H1 (cell line): Measurements from ENCODE around the gene MPHOSPH10. TPM values are rescaled to one million over a fixed set of nuclear protein-coding genes. Genes with fewer than 3 reads are reported as not detected.

Experiments
- CTCF ChIA-PET: fragments of 300-600 bp; sonication (Branson Sonifier 250); formaldehyde crosslinking; loops from one replicate; lab custom pipeline; 2021; ENCODE audit not compliant: partially characterized antibody; lab: Charles Lee
- POLR2A ChIA-PET: fragments of 300-600 bp; sonication (Branson Sonifier 250); formaldehyde crosslinking; loops from one replicate; lab custom pipeline; 2021; ENCODE audit warnings: inconsistent platforms; ENCODE audit not compliant: partially characterized antibody; lab: Charles Lee
- DNase-seq, 2 experiments: peaks; one replicate each; pipeline versions ENCODE4 v3.0.0 to v3.0.0-alpha.2; 2010 to 2022; ENCODE audit warnings: low spot score in 2 of 2, low read depth in 1 of 2, mixed read lengths in 1 of 2
- FAIRE-seq: peaks from 2 replicates; lab custom pipeline; 2011; peaks lifted over from hg19 to GRCh38; lab: Jason Lieb, UNC
- H2AFZ ChIP-seq: 2 replicates; pipeline ENCODE4 v1.8.1; 2012; ENCODE audit warnings: low read length, inconsistent platforms
- H2AK5ac ChIP-seq: 2 replicates; pipeline ENCODE4 v1.6.1; 2013; ENCODE audit warnings: low read depth, low read length
- H2BK120ac ChIP-seq: replicated peaks from 2 replicates; pipeline ENCODE3; 2013; ENCODE audit warnings: low read depth, low read length, inconsistent platforms
- H2BK12ac ChIP-seq: 2 replicates; pipeline ENCODE4 v1.6.1; 2013; ENCODE audit warnings: low read depth, low read length
- H2BK15ac ChIP-seq: 2 replicates; pipeline ENCODE4 v1.6.1; 2013; ENCODE audit warnings: low read length
- H2BK20ac ChIP-seq: 2 replicates; pipeline ENCODE4 v1.6.1; 2013; ENCODE audit warnings: low read length
- H2BK5ac ChIP-seq: 2 replicates; pipeline ENCODE4 v1.6.1; 2013; ENCODE audit warnings: low read depth, low read length
- H3K14ac ChIP-seq: 2 replicates; pipeline ENCODE4 v1.6.1; 2013; ENCODE audit warnings: inconsistent platforms; ENCODE audit not compliant: insufficient read length
- H3K18ac ChIP-seq: 2 replicates; pipeline ENCODE4 v1.6.1; 2013; ENCODE audit warnings: low read length; ENCODE audit errors: extremely low read depth
- H3K23ac ChIP-seq: 2 replicates; pipeline ENCODE4 v1.6.1; 2013; ENCODE audit warnings: inconsistent platforms; ENCODE audit not compliant: insufficient read length
- H3K23me2 ChIP-seq: 2 replicates; pipeline ENCODE4 v1.6.1; 2013; ENCODE audit warnings: low read depth, low read length
- H3K27ac ChIP-seq: 2 replicates; pipeline ENCODE4 v1.6.1; 2011; ENCODE audit warnings: low read depth, low read length, inconsistent platforms
- H3K27me3 ChIP-seq, 4 experiments: replicated peaks in 1 of 4; 1 replicate in 1 of 4; 2 replicates in 3 of 4; pipeline versions ENCODE4 v1.6.1 to v1.8.1; 2011 to 2013; ENCODE audit warnings: low read length in 3 of 4, mild to moderate bottlenecking in 3 of 4, inconsistent platforms in 2 of 4, mixed read lengths in 2 of 4, moderate library complexity in 1 of 4; ENCODE audit not compliant: control insufficient read depth in 3 of 4, insufficient read depth in 3 of 4; ENCODE audit errors: extremely low read depth in 1 of 4
- H3K36me3 ChIP-seq, 4 experiments: 2 replicates each; pipeline versions ENCODE4 v1.6.1 to v1.8.1; 2011 to 2013; ENCODE audit warnings: mild to moderate bottlenecking in 4 of 4, low read length in 3 of 4, moderate library complexity in 2 of 4, control low read depth in 1 of 4, inconsistent platforms in 1 of 4; ENCODE audit not compliant: insufficient read depth in 4 of 4, control insufficient read depth in 2 of 4
- H3K4ac ChIP-seq: replicated peaks from 2 replicates; pipeline ENCODE3; 2013; ENCODE audit warnings: low read length, low read depth, mixed read lengths, inconsistent platforms; ENCODE audit not compliant: insufficient read length
- H3K4me1 ChIP-seq, 4 experiments: replicated peaks in 1 of 4; 1 replicate in 1 of 4; 2 replicates in 3 of 4; pipeline versions ENCODE4 v1.6.1 to v1.8.1; 2011 to 2013; ENCODE audit warnings: low read length in 3 of 4, inconsistent platforms in 2 of 4, mixed read lengths in 1 of 4; ENCODE audit not compliant: insufficient read depth in 4 of 4, control insufficient read depth in 3 of 4
- H3K4me2 ChIP-seq, 2 experiments: 2 replicates each; pipeline versions ENCODE4 v1.6.1 to v1.8.1; 2011 to 2013; ENCODE audit warnings: low read depth in 2 of 2, low read length in 2 of 2, control low read depth in 1 of 2, inconsistent platforms in 1 of 2, mild to moderate bottlenecking in 1 of 2; ENCODE audit not compliant: insufficient read depth in 1 of 2
- H3K4me3 ChIP-seq, 4 experiments: fragments of 200-600, 300-600 bp in 1 of 4; sonication (generic), shearing (Covaris generic), sonication (Bioruptor Twin) in 1 of 4; 2 replicates each; pipeline versions ENCODE4 v1.5.1 to v1.8.1; 2011 to 2016; ENCODE audit warnings: low read length in 4 of 4, low read depth in 3 of 4, control low read depth in 2 of 4, inconsistent platforms in 2 of 4, mild to moderate bottlenecking in 2 of 4, mixed read lengths in 1 of 4, moderate library complexity in 1 of 4; ENCODE audit not compliant: insufficient read depth in 2 of 4; ENCODE audit errors: extremely low read depth in 1 of 4
- H3K56ac ChIP-seq: replicated peaks from 2 replicates; pipeline ENCODE3; 2013; ENCODE audit warnings: low read depth, mild to moderate bottlenecking, mixed read lengths, low read length, inconsistent platforms; ENCODE audit not compliant: insufficient read length
- H3K79me1 ChIP-seq: 2 replicates; pipeline ENCODE4 v1.6.1; 2013; ENCODE audit warnings: low read depth, low read length, control low read depth
- H3K79me2 ChIP-seq, 2 experiments: 2 replicates each; pipeline versions ENCODE4 v1.6.1 to v1.8.1; 2012 to 2013; ENCODE audit warnings: low read length in 2 of 2, mild to moderate bottlenecking in 2 of 2, inconsistent platforms in 1 of 2; ENCODE audit not compliant: insufficient read depth in 2 of 2, control insufficient read depth in 1 of 2
- H3K9ac ChIP-seq, 4 experiments: replicated peaks in 1 of 4; 1 replicate in 1 of 4; 2 replicates in 3 of 4; pipeline versions ENCODE4 v1.6.1 to v1.8.1; 2011 to 2013; ENCODE audit warnings: low read depth in 3 of 4, low read length in 3 of 4, control low read depth in 2 of 4, mild to moderate bottlenecking in 2 of 4, moderate library complexity in 2 of 4, inconsistent platforms in 1 of 4; ENCODE audit errors: extremely low read depth in 1 of 4
- H3K9me3 ChIP-seq, 2 experiments: 2 replicates each; pipeline versions ENCODE4 v1.6.1 to v1.8.1; 2012 to 2013; ENCODE audit warnings: mild to moderate bottlenecking in 2 of 2, moderate library complexity in 2 of 2, control low read depth in 1 of 2, inconsistent platforms in 1 of 2, low read depth in 1 of 2, low read length in 1 of 2, mixed read lengths in 1 of 2; ENCODE audit not compliant: insufficient read depth in 2 of 2
- H4K20me1 ChIP-seq, 2 experiments: replicated peaks in 1 of 2; 2 replicates each; pipeline versions ENCODE3 to v1.8.1; 2011 to 2013; ENCODE audit warnings: inconsistent platforms in 2 of 2, low read length in 2 of 2, mild to moderate bottlenecking in 1 of 2; ENCODE audit not compliant: insufficient read depth in 2 of 2, control insufficient read depth in 1 of 2
- H4K5ac ChIP-seq: 2 replicates; pipeline ENCODE4 v1.6.1; 2013; ENCODE audit warnings: low read length, low read depth, mixed read lengths, inconsistent platforms; ENCODE audit not compliant: insufficient read length
- H4K8ac ChIP-seq: 2 replicates; pipeline ENCODE4 v1.8.0; 2013; ENCODE audit warnings: mild to moderate bottlenecking, moderate library complexity, low read length, inconsistent platforms; ENCODE audit not compliant: insufficient read depth; ENCODE audit errors: extremely low read depth
- H4K91ac ChIP-seq: replicated peaks from 2 replicates; pipeline ENCODE3; 2013; ENCODE audit warnings: low read length, mixed read lengths, inconsistent platforms; ENCODE audit not compliant: insufficient read length
- CREB1 ChIP-seq: IDR thresholded peaks from 2 replicates; pipeline ENCODE4 v1.6.1; 2012; ENCODE audit warnings: inconsistent platforms
- POLR2A ChIP-seq, 2 experiments: IDR thresholded peaks; 1 replicate in 1 of 2; 2 replicates in 1 of 2; pipeline ENCODE4 v1.6.1; 2011; ENCODE audit warnings: low read depth in 2 of 2, low read length in 2 of 2, mild to moderate bottlenecking in 2 of 2; ENCODE audit errors: control extremely low read depth in 1 of 2
- RAD21 ChIP-seq, 2 experiments: IDR thresholded peaks in 1 of 2; conservative IDR thresholded peaks in 1 of 2; 2 replicates each; pipeline ENCODE4 v1.6.1; 2011; ENCODE audit warnings: low read depth in 2 of 2, low read length in 2 of 2, improper control_type of control experiment in 1 of 2, inconsistent platforms in 1 of 2, mild to moderate bottlenecking in 1 of 2, moderate library complexity in 1 of 2
- RFX5 ChIP-seq: IDR thresholded peaks from 2 replicates; pipeline ENCODE4 v1.6.1; 2011; ENCODE audit warnings: low read depth, low read length, improper control_type of control experiment, borderline replicate concordance
- SIX5 ChIP-seq: IDR thresholded peaks from 2 replicates; pipeline ENCODE4 v1.6.1; 2011; ENCODE audit warnings: mild to moderate bottlenecking, low read depth, low read length
- SP1 ChIP-seq: IDR thresholded peaks from 2 replicates; pipeline ENCODE4 v1.6.1; 2011; ENCODE audit warnings: low read depth, low read length
- SUZ12 ChIP-seq: fragments of 200-600 bp; sonication (generic); IDR thresholded peaks from 2 replicates; pipeline ENCODE4 v1.6.1; 2012; ENCODE audit warnings: mild to moderate bottlenecking, inconsistent platforms, low read length, moderate library complexity, mixed read lengths
- TEAD4 ChIP-seq: IDR thresholded peaks from 2 replicates; pipeline ENCODE4 v1.6.1; 2012; ENCODE audit warnings: low read depth, low read length, inconsistent platforms, mixed read lengths
- YY1 ChIP-seq: IDR thresholded peaks from 2 replicates; pipeline ENCODE4 v1.6.1; 2011; ENCODE audit warnings: low read depth, mild to moderate bottlenecking, low read length
- WGBS, 2 experiments: shearing (Covaris generic) in 1 of 2; methylation state at CpG; one replicate each; pipeline versions ENCODE4 v1.1.6 to v1.1.7; 2013 to 2015; ENCODE audit warnings: low lambda C conversion rate in 2 of 2, mixed read lengths in 2 of 2, inconsistent platforms in 1 of 2, low coverage in 1 of 2, missing lambda C conversion rate in 1 of 2; ENCODE audit not compliant: insufficient replicate concordance in 2 of 2, insufficient coverage in 1 of 2, insufficient read length in 1 of 2; ENCODE audit errors: extremely low coverage in 1 of 2, missing lambda C conversion rate in 1 of 2; 5-methylcytosine and 5-hydroxymethylcytosine counted together
- polyA plus RNA-seq, 7 experiments: library from polyadenylated mRNA; depleted of rRNA in 3 of 7; stranded (reverse) in 5 of 7; unstranded in 2 of 7; fragments of >200 nt in 5 of 7; fragments of 200-250 nt in 2 of 7; gene quantifications; 1 replicate in 5 of 7; 2 replicates in 1 of 7; 4 replicates in 1 of 7; pipeline versions ENCODE4 v1.2.1 to v1.2.3, GENCODE V29; 2011 to 2013; ENCODE audit warnings: missing spikeins in 2 of 7, mixed read lengths in 2 of 7
- total RNA-seq: library from RNA; stranded (reverse); fragmentation: NEBNext Ultra II Directional; extraction: Animal tissue kit (Norgen Biotek cat#: 25700); gene quantifications from 2 replicates; pipeline ENCODE4 v1.2.1, GENCODE V29; 2021

The MPHOSPH10 gene
- total and polyA plus RNA-seq, 2 of the 8 experiments (the other 6 are each of a cell fraction or from before 2014, with no cell fraction given): 4.5 to 39.1 TPM

DNA sequence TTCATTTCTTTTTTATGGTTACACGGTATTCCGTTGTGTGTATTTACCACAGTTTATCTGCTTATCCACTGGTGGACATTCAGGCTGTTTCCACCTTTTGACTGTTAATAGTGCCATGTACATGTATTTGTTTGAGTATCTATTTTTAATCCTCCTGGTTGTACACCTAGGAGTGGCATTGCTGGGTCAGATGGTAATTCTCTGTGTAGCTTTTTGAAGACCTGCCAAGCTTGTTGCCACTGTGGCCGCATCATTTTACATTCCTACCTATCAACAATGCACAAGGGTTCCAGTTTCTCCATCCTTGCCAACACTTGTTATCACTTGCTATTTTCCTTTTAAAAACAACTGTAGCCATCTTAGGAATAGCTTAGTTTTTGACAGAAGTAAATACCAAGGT is 13.3 kb downstream of the MPHOSPH10 start:
- no peaks in the 10 kb centered on the region for H3K27me3 ChIP-seq
- no peak overlapping the region for H4K8ac ChIP-seq
- H3K79me1 ChIP-seq: no peaks in the 10 kb centered on the region
- no peaks in the 10 kb centered on the region for H3K9me3 ChIP-seq
- no peak overlapping the region for H4K5ac ChIP-seq
- no peak overlapping the region for H3K4me2 ChIP-seq
- H3K23me2 ChIP-seq: no peaks in the 10 kb centered on the region
- no peak overlapping the region for H2AK5ac ChIP-seq
- ChIA-PET CTCF (interaction anchor here (0.5 to 1.5 kb wide), 7 partner anchors 13 to 1461 kb away, joined by 3 to 5 read pairs (median 4); no protein-coding TSS in a partner anchor), POLR2A (interaction anchor here (0.8 to 2.0 kb wide), 4 partner anchors 13 to 75 kb away, joined by 3 to 9 read pairs (median 3); partner anchors contain the start of genes MCEE, MPHOSPH10 and NAGK)
- H3K23ac ChIP-seq: no peak overlapping the region
- DNase-seq: no peak
- WGBS, 2 experiments: 93% methylated on average over 3 of the region's 3 CpGs; no CpG with 5 or more reads in 1 of the 2 experiments
- no peak overlapping the region for H3K18ac ChIP-seq
- H3K4me3 ChIP-seq: no peak overlapping the region
- H4K20me1 ChIP-seq: peaks cover 3 to 4% of the 10 kb centered on the region in 2 experiments
- no peak overlapping the region for H2BK20ac ChIP-seq
- no peak overlapping the region for H2BK5ac ChIP-seq
- FAIRE-seq: no peak
- TF ChIP-seq SP1 (no peak), POLR2A (IDR thresholded peaks at IDR 0.05; ENCODE audit: control extremely low read depth in 1 of 2, low read depth in 2 of 2, low read length in 2 of 2) (no peak), SUZ12 (no peak), SIX5 (no peak), RAD21 (IDR thresholded peaks at IDR 0.05 in 1 of 2, conservative IDR thresholded peaks at IDR 0.05 in 1 of 2; ENCODE audit: low read depth in 2 of 2, low read length in 2 of 2) (no peak), TEAD4 (no peak), YY1 (no peak), RFX5 (no peak), CREB1 (no peak)
- no peak overlapping the region for H2AFZ ChIP-seq
- no peaks in the 10 kb centered on the region for H3K79me2 ChIP-seq
- H3K4me1 ChIP-seq: no peaks in the 10 kb centered on the region
- no peak overlapping the region for H2BK120ac ChIP-seq
- no peak overlapping the region for H3K27ac ChIP-seq
- no peak overlapping the region for H4K91ac ChIP-seq
- no peak overlapping the region for H3K9ac ChIP-seq
- no peak overlapping the region for H2BK15ac ChIP-seq
- H2BK12ac ChIP-seq: no peak overlapping the region
- no peak overlapping the region for H3K56ac ChIP-seq
- no peak overlapping the region for H3K4ac ChIP-seq
- H3K36me3 ChIP-seq: peaks cover 30 to 90% (median 67%) of the 10 kb centered on the region in 4 experiments
- no peak overlapping the region for H3K14ac ChIP-seq
